PC-9 (cell line): ENCODE measurements around the gene SIDT1. TPM values are rescaled to one million over a fixed set of nuclear protein-coding genes. Genes with fewer than 3 reads are reported as not detected.

Experiments used
- BruUV-seq: library from RNA; stranded (reverse); fragments of 400-500 nt; replicated peaks from 2 replicates; lab custom pipeline; 2021; lab: Mats Ljungman, UMichigan
- CTCF ChIA-PET: fragments of 300-600 bp; sonication (Branson Sonifier 250); formaldehyde crosslinking; loops from one replicate; lab custom pipeline; 2022; ENCODE audit warnings: antibody characterized with exemption; lab: Charles Lee
- POLR2A ChIA-PET: fragments of 300-600 bp; sonication (Branson Sonifier 250); formaldehyde crosslinking; loops from one replicate; lab custom pipeline; 2022; ENCODE audit warnings: antibody characterized with exemption; ENCODE audit not compliant: unreplicated experiment; lab: Charles Lee
- DNase-seq, 2 experiments: peaks; one replicate each; pipeline versions ENCODE4 v3.0.0 to v3.0.0-alpha.2; 2015 to 2022; ENCODE audit warnings: mixed read lengths in 1 of 2
- H2AFZ ChIP-seq: fragments of 200-600 bp; sonication (generic); 2 replicates; pipeline ENCODE4 v1.8.1; 2017; ENCODE audit warnings: antibody characterized with exemption
- H3F3A ChIP-seq: fragments of 200-600 bp; sonication (generic); 2 replicates; pipeline ENCODE4 v1.8.1; 2017; ENCODE audit warnings: antibody characterized with exemption, mild to moderate bottlenecking, low read depth; ENCODE audit not compliant: insufficient read depth
- H3K27ac ChIP-seq: fragments of 200-600 bp; sonication (generic); 2 replicates; pipeline ENCODE4 v1.6.1; 2016; ENCODE audit warnings: mixed run types
- H3K27me3 ChIP-seq: fragments of 200-600 bp; sonication (generic); 2 replicates; pipeline ENCODE4 v1.6.1; 2016; ENCODE audit warnings: low read depth, mixed run types; ENCODE audit not compliant: insufficient read depth
- H3K36me3 ChIP-seq: fragments of 200-600 bp; sonication (generic); 2 replicates; pipeline ENCODE4 v1.6.1; 2016; ENCODE audit warnings: low read depth, mixed run types
- H3K4me1 ChIP-seq: fragments of 200-600 bp; sonication (generic); replicated peaks from 2 replicates; pipeline ENCODE4 v1.6.1; 2016; ENCODE audit warnings: mixed run types; ENCODE audit not compliant: insufficient read depth
- H3K4me2 ChIP-seq: fragments of 200-600 bp; sonication (generic); 2 replicates; pipeline ENCODE4 v1.6.1; 2017; ENCODE audit warnings: mixed run types
- H3K4me3 ChIP-seq: fragments of 200-600 bp; sonication (generic); 2 replicates; pipeline ENCODE4 v1.6.1; 2016; ENCODE audit warnings: mixed run types
- H3K79me2 ChIP-seq: fragments of 200-600 bp; sonication (generic); 2 replicates; pipeline ENCODE4 v1.6.1; 2017; ENCODE audit warnings: low read depth, mixed run types
- H3K9me2 ChIP-seq: fragments of 200-600 bp; sonication (generic); 2 replicates; pipeline ENCODE4 v1.8.1; 2017; ENCODE audit warnings: mild to moderate bottlenecking; ENCODE audit not compliant: insufficient read depth
- H3K9me3 ChIP-seq: fragments of 200-600 bp; sonication (generic); 2 replicates; pipeline ENCODE4 v1.8.1; 2016; ENCODE audit warnings: low read depth; ENCODE audit not compliant: insufficient read depth
- H4K20me1 ChIP-seq: fragments of 200-600 bp; sonication (generic); 2 replicates; pipeline ENCODE4 v1.8.1; 2017; ENCODE audit not compliant: insufficient read depth
- EZH2 ChIP-seq: fragments of 200-600 bp; sonication (generic); IDR thresholded peaks from 2 replicates; pipeline ENCODE4 v1.8.0; 2017; ENCODE audit warnings: antibody characterized with exemption, low read depth
- intact Hi-C: fragments of 100-400 bp; cut with micrococcal nuclease; formaldehyde crosslinking; loops from one replicate; pipeline ENCODE4 v1.10.0; 2022; ENCODE audit not compliant: unreplicated experiment
- total RNA-seq: library from RNA; stranded (reverse); gene quantifications from 2 replicates; pipeline ENCODE4 v1.2.3, GENCODE V29; 2021
- TF ChIP-seq, protein P1 (sequence below): fragments of 200-600 bp; sonication (generic); conservative IDR thresholded peaks from 2 replicates; pipeline ENCODE4 v1.6.1; 2017; ENCODE audit warnings: mixed run types, antibody characterized with exemption, mild to moderate bottlenecking, moderate library complexity

Gene SIDT1
- total RNA-seq, 1 experiment from 2014 or later = 1.2 TPM

DNA sequence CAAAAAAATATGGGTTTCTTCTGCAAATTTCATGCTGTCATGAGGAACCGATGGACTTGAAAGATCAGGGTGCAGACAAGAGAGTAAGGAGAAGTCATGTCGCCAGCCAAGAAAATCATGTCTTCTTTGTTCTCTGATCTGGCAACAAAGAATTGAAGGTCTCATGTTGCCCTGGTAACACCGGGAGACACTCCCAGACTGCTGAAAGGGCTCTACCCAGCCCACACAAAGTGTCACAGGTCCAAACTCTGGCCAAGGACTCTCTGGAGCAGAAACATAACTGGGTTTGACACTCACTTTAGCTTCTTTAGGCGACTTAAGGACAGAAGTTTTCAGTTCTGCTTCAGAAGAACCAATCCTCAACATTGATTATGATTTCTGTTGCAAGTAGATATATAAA is 42.9 kb downstream of the SIDT1 start:
- Histone ChIP-seq H3K27me3 (no peaks in the 10 kb centered on the region), H3K27ac (no peak overlapping the region), H4K20me1 (no peaks in the 10 kb centered on the region), H3K79me2 (no peaks in the 10 kb centered on the region), H3K4me2 (no peak overlapping the region), H3K36me3 (no peaks in the 10 kb centered on the region), H3K4me1 (peaks cover 13% of the 10 kb centered on the region), H3K9me3 (peaks cover 7% of the 10 kb centered on the region; the same call in 1 of the 2 replicates), H2AFZ (no peak overlapping the region), H3F3A (peaks cover 3% of the 10 kb centered on the region; the same call in 1 of the 2 replicates), H3K9me2 (no peaks in the 10 kb centered on the region), H3K4me3 (no peak overlapping the region)
- BruUV-seq = no TSS peak
- intact Hi-C loops = loop anchor here (5.0 kb wide), 1 partner anchor 172 kb away; the partner anchor contains the start of genes ATP6V1A and NAA50
- no peak for DNase-seq
- ChIA-PET CTCF (no interaction called here), POLR2A (interaction anchor here (0.7 kb wide), 1 partner anchor 34 kb away, joined by 4 read pairs; no protein-coding TSS in a partner anchor)
- no peak for TF ChIP-seq EZH2
- TF ChIP-seq, protein P1, sequence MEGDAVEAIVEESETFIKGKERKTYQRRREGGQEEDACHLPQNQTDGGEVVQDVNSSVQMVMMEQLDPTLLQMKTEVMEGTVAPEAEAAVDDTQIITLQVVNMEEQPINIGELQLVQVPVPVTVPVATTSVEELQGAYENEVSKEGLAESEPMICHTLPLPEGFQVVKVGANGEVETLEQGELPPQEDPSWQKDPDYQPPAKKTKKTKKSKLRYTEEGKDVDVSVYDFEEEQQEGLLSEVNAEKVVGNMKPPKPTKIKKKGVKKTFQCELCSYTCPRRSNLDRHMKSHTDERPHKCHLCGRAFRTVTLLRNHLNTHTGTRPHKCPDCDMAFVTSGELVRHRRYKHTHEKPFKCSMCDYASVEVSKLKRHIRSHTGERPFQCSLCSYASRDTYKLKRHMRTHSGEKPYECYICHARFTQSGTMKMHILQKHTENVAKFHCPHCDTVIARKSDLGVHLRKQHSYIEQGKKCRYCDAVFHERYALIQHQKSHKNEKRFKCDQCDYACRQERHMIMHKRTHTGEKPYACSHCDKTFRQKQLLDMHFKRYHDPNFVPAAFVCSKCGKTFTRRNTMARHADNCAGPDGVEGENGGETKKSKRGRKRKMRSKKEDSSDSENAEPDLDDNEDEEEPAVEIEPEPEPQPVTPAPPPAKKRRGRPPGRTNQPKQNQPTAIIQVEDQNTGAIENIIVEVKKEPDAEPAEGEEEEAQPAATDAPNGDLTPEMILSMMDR = no peak

DNA sequence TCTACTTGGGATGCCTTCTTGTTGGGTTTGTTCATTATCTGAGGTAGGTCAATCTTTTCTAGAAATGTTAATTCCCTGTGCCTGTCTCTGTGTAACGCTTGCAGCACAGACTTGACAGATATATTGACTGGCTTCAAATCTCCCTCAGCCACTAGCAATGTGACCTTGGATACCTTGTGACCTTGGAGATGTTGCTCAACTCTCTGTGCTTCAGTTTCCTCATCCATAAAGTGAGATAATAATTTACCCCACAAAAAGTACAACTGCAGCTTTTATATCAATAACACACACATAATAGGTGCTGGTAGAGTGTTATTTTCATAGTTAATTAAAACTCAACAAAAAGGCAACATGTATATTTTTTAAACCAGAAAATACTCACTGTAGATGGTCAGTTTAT is 52.9 kb downstream of the SIDT1 start:
- H3K9me2 ChIP-seq = no peaks in the 10 kb centered on the region
- no peaks in the 10 kb centered on the region for H3F3A ChIP-seq
- TF ChIP-seq, protein P1 = no peak
- TF ChIP-seq EZH2 = no peak
- no peak overlapping the region for H3K27ac ChIP-seq
- DNase-seq = no peak
- H3K27me3 ChIP-seq = no peaks in the 10 kb centered on the region
- no peaks in the 10 kb centered on the region; the same call in 1 of the 2 replicates for H3K9me3 ChIP-seq
- intact Hi-C loops = no loop called here
- no peaks in the 10 kb centered on the region for H3K79me2 ChIP-seq
- H2AFZ ChIP-seq = no peak overlapping the region
- H3K36me3 ChIP-seq = no peaks in the 10 kb centered on the region
- CTCF ChIA-PET = no interaction called here
- H3K4me1 ChIP-seq = no peaks in the 10 kb centered on the region
- H3K4me2 ChIP-seq = no peak overlapping the region
- POLR2A ChIA-PET = no interaction called here
- no peaks in the 10 kb centered on the region for H4K20me1 ChIP-seq
- H3K4me3 ChIP-seq = no peak overlapping the region
- BruUV-seq = no TSS peak

DNA sequence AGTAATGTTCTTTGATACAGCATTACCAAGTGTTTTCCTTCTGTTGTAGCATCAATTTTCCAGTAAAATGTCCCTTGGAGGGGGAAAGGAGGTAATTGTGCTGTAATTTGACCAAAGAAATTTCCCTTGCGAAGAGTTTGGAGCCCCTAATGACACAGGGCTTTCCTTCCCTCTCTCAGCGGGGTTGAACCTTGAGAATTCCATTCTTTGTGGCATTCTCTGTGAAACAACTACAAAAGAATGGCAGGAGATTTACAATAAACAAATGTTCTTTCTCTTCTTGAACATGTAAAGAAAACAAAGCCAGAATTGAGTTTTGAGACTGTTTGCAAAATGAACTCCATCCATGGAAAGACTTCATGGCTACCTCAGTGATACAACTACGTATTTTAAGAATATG is 53.4 kb downstream of the SIDT1 start:
- Histone ChIP-seq H3K4me3 (no peak overlapping the region), H3K4me2 (no peak overlapping the region), H3K36me3 (no peaks in the 10 kb centered on the region), H3K9me2 (no peaks in the 10 kb centered on the region), H3K4me1 (no peaks in the 10 kb centered on the region), H2AFZ (no peak overlapping the region), H4K20me1 (no peaks in the 10 kb centered on the region), H3K27ac (no peak overlapping the region), H3K79me2 (no peaks in the 10 kb centered on the region), H3K9me3 (no peaks in the 10 kb centered on the region; the same call in 1 of the 2 replicates), H3K27me3 (no peaks in the 10 kb centered on the region), H3F3A (no peaks in the 10 kb centered on the region)
- DNase-seq = no peak
- TF ChIP-seq EZH2 = no peak
- TF ChIP-seq, protein P1 = no peak
- POLR2A ChIA-PET = no interaction called here
- intact Hi-C loops = no loop called here
- CTCF ChIA-PET = no interaction called here
- no TSS peak for BruUV-seq
